ENCODE measurements around the gene PIRT. TPM values are rescaled to one million over a fixed set of nuclear protein-coding genes. Genes with fewer than 3 reads are reported as not detected.

The PIRT gene
- total RNA-seq, 1 donor from 2014 or later, result not detected

- Histone ChIP-seq H3K36me3 (ENCODE audit: insufficient read depth, low read length) (no peaks in the 10 kb centered on the region), H2AFZ (ENCODE audit: low read depth, low read length) (no peak overlapping the region), H3K27ac (ENCODE audit: low read depth, low read length) (no peak overlapping the region), H3K4me3 (ENCODE audit: insufficient read depth, low read depth, low read length) (no peak overlapping the region), H4K20me1 (ENCODE audit: insufficient read depth, low read length) (no peaks in the 10 kb centered on the region), H3K4me2 (ENCODE audit: low read length) (no peak overlapping the region), H3K27me3 (ENCODE audit: insufficient read depth, low read length) (no peaks in the 10 kb centered on the region), H3K9me3 (ENCODE audit: insufficient read depth, low read depth, low read length) (no peaks in the 10 kb centered on the region), H3K9ac (ENCODE audit: low read length) (no peak overlapping the region), H3K4me1 (ENCODE audit: insufficient read depth, low read length) (no peaks in the 10 kb centered on the region), H3K79me2 (ENCODE audit: insufficient read depth, low read length) (no peaks in the 10 kb centered on the region)
- no peaks in the 10 kb centered on the region for H3K36me3 Mint-ChIP-seq (ENCODE audit: low read depth, unreplicated experiment)
- DNase-seq (ENCODE audit: low read depth), result no peak
- H3K4me3 Mint-ChIP-seq (ENCODE audit: unreplicated experiment), result no peak overlapping the region
- H3K9me3 Mint-ChIP-seq (ENCODE audit: unreplicated experiment), result no peaks in the 10 kb centered on the region
- H3K4me1 Mint-ChIP-seq (ENCODE audit: low read depth, unreplicated experiment), result peaks cover 3% of the 10 kb centered on the region
- no peak for FAIRE-seq
- TF ChIP-seq, protein P1, sequence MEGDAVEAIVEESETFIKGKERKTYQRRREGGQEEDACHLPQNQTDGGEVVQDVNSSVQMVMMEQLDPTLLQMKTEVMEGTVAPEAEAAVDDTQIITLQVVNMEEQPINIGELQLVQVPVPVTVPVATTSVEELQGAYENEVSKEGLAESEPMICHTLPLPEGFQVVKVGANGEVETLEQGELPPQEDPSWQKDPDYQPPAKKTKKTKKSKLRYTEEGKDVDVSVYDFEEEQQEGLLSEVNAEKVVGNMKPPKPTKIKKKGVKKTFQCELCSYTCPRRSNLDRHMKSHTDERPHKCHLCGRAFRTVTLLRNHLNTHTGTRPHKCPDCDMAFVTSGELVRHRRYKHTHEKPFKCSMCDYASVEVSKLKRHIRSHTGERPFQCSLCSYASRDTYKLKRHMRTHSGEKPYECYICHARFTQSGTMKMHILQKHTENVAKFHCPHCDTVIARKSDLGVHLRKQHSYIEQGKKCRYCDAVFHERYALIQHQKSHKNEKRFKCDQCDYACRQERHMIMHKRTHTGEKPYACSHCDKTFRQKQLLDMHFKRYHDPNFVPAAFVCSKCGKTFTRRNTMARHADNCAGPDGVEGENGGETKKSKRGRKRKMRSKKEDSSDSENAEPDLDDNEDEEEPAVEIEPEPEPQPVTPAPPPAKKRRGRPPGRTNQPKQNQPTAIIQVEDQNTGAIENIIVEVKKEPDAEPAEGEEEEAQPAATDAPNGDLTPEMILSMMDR (IDR thresholded peaks at IDR 0.05; ENCODE audit: insufficient read depth, low read depth, low read length), result no peak
- no peak for TF ChIP-seq EZH2 (IDR thresholded peaks at IDR 0.05; ENCODE audit: insufficient read depth, low read length)
- peaks cover 16% of the 10 kb centered on the region for H3K27me3 Mint-ChIP-seq (ENCODE audit: low read depth, unreplicated experiment)
- H3K27ac Mint-ChIP-seq (ENCODE audit: unreplicated experiment), result no peak overlapping the region
These were observed 795 bp upstream of the PIRT start for GRCh38 chr17:10838682-10839081.

- Histone ChIP-seq H3K4me3 (ENCODE audit: insufficient read depth, low read depth, low read length) (no peak overlapping the region), H3K4me2 (ENCODE audit: low read length) (no peak overlapping the region), H3K27me3 (ENCODE audit: insufficient read depth, low read length) (no peaks in the 10 kb centered on the region), H3K9me3 (ENCODE audit: insufficient read depth, low read depth, low read length) (no peaks in the 10 kb centered on the region), H3K36me3 (ENCODE audit: insufficient read depth, low read length) (no peaks in the 10 kb centered on the region), H3K79me2 (ENCODE audit: insufficient read depth, low read length) (no peaks in the 10 kb centered on the region), H3K27ac (ENCODE audit: low read depth, low read length) (no peak overlapping the region), H3K4me1 (ENCODE audit: insufficient read depth, low read length) (no peaks in the 10 kb centered on the region), H3K9ac (ENCODE audit: low read length) (no peak overlapping the region), H4K20me1 (ENCODE audit: insufficient read depth, low read length) (no peaks in the 10 kb centered on the region), H2AFZ (ENCODE audit: low read depth, low read length) (no peak overlapping the region)
- Mint-ChIP-seq H3K27me3 (ENCODE audit: low read depth, unreplicated experiment) (peaks cover 12% of the 10 kb centered on the region), H3K27ac (ENCODE audit: unreplicated experiment) (no peak overlapping the region), H3K4me1 (ENCODE audit: low read depth, unreplicated experiment) (no peaks in the 10 kb centered on the region), H3K4me3 (ENCODE audit: unreplicated experiment) (no peak overlapping the region), H3K36me3 (ENCODE audit: low read depth, unreplicated experiment) (no peaks in the 10 kb centered on the region), H3K9me3 (ENCODE audit: unreplicated experiment) (no peaks in the 10 kb centered on the region)
- DNase-seq (ENCODE audit: low read depth), result no peak
- TF ChIP-seq, protein P1 (IDR thresholded peaks at IDR 0.05; ENCODE audit: insufficient read depth, low read depth, low read length), result no peak
- no peak for TF ChIP-seq EZH2 (IDR thresholded peaks at IDR 0.05; ENCODE audit: insufficient read depth, low read length)
- FAIRE-seq, result no peak
These were observed 809 bp downstream of the PIRT start for GRCh38 chr17:10836966-10837590.

DNA sequence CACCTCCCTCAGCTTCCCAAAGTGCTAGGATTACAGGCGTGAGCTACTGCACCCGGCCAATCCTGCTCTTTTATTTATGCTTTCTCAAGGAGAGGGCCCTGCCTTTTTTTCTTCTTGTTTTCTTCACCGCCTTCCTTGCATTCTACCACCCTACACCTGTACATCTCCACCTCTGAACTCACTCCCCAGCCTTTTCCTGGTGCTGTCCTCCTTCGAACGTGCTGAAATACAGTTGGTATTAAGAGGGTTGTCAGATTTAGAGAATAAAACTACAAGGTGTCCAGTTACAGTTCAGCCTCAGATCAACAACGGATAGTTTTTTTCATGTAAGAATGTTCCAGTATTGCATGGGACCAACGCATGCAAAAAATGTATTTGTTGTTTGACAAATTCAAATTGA lies 1.7 kb downstream of the PIRT start:
- DNase-seq (ENCODE audit: low read depth), result no peak
- Histone ChIP-seq H3K27ac (ENCODE audit: low read depth, low read length) (no peak overlapping the region), H3K9me3 (ENCODE audit: insufficient read depth, low read depth, low read length) (no peaks in the 10 kb centered on the region), H3K36me3 (ENCODE audit: insufficient read depth, low read length) (no peaks in the 10 kb centered on the region), H3K79me2 (ENCODE audit: insufficient read depth, low read length) (no peaks in the 10 kb centered on the region), H3K4me2 (ENCODE audit: low read length) (no peak overlapping the region), H4K20me1 (ENCODE audit: insufficient read depth, low read length) (no peaks in the 10 kb centered on the region), H3K27me3 (ENCODE audit: insufficient read depth, low read length) (no peaks in the 10 kb centered on the region), H3K4me1 (ENCODE audit: insufficient read depth, low read length) (no peaks in the 10 kb centered on the region), H3K4me3 (ENCODE audit: insufficient read depth, low read depth, low read length) (no peak overlapping the region), H2AFZ (ENCODE audit: low read depth, low read length) (no peak overlapping the region), H3K9ac (ENCODE audit: low read length) (no peak overlapping the region)
- TF ChIP-seq, protein P1 (IDR thresholded peaks at IDR 0.05; ENCODE audit: insufficient read depth, low read depth, low read length), result no peak
- Mint-ChIP-seq H3K4me3 (ENCODE audit: unreplicated experiment) (no peak overlapping the region), H3K9me3 (ENCODE audit: unreplicated experiment) (no peaks in the 10 kb centered on the region), H3K27ac (ENCODE audit: unreplicated experiment) (no peak overlapping the region), H3K36me3 (ENCODE audit: low read depth, unreplicated experiment) (no peaks in the 10 kb centered on the region), H3K27me3 (ENCODE audit: low read depth, unreplicated experiment) (peaks cover 12% of the 10 kb centered on the region), H3K4me1 (ENCODE audit: low read depth, unreplicated experiment) (no peaks in the 10 kb centered on the region)
- no peak for FAIRE-seq
